ENCODE results near the gene ECEL1.

ECEL1 gene

GRCh38 chr2:232521959-232522622 is 34.5 kb upstream of the ECEL1 start:
- no peak for DNase-seq

- DNase-seq = no peak
These were observed 33.5 kb upstream of the ECEL1 start for GRCh38 chr2:232521098-232521497.

GRCh38 chr2:232520489-232520888 is 32.9 kb upstream of the ECEL1 start:
- DNase-seq = no peak

GRCh38 chr2:232519581-232520438 is 32.2 kb upstream of the ECEL1 start, which contains the start of gene PRSS56:
TSS of gene PRSS56 (plus strand) at chr2:232520388. CDS start at chr2:232520599, 211 bp downstream.
- DNase-seq = no peak

DNA sequence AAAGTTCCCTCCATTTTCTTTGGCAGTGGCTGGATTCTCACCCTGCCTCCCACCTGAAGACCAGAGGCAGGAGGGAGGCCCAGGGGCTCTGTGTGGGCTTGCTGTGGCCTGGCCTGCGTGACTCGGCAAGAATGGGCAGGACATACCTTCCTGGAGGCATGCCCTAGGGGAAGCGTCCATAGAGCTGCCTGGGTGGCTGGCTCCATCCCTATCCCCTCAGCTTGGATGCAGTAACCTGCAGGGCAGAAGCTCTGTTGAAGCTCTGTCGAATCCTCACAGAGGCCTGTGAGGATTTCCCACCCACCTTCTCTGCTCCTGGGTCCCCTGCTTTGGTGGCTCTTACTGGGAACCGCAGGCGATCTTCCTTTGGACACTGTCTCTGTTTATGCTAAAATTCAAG is 31.2 kb upstream of the ECEL1 start:
- DNase-seq = no peak

DNA sequence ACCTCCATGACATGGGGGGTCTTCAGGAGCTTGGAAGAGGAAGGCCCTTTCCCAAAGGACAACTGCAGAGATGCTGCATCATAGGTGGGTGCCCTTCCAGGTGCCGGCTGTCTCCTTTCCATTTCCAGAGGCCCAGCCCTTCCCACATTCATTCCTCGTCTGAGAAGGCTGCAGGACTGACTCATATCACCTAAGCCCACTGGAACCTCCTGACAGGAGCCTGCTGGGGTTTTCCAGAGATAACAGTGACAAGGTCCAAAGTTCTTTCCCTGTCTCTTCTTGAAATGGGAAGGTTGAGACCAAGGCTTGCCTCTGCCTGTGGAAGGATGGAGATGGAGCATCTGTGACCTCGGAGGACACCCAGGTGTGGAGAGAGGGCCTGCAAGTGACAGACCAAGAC is 28.9 kb upstream of the ECEL1 start:
- no peak for DNase-seq

DNA sequence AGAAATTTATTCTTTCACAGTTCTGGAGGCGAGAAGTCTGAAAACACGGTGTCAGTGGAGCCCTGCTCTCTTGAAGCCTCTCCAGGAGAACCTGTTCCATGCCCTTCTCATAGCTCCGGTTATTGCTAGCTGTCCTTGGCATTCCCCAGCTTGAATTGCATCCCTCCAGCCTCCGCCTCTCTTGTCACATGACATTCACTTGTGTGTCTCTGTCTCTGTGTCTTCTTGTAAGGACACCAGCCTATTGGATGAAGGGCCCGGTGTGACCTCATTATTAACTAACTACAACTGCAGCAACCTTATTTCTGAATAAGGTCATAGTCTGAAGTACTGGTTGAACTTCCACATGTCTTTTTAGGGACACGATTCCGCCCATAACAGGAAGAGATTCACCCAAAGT is 28.0 kb upstream of the ECEL1 start:
- no peak for DNase-seq

GRCh38 chr2:232513353-232513752 is 25.7 kb upstream of the ECEL1 start:
- DNase-seq = no peak

- no peak for DNase-seq
These were observed 25.0 kb upstream of the ECEL1 start for GRCh38 chr2:232512602-232513001.

GRCh38 chr2:232511336-232511890 is 23.8 kb upstream of the ECEL1 start:
- no peak for DNase-seq

DNA sequence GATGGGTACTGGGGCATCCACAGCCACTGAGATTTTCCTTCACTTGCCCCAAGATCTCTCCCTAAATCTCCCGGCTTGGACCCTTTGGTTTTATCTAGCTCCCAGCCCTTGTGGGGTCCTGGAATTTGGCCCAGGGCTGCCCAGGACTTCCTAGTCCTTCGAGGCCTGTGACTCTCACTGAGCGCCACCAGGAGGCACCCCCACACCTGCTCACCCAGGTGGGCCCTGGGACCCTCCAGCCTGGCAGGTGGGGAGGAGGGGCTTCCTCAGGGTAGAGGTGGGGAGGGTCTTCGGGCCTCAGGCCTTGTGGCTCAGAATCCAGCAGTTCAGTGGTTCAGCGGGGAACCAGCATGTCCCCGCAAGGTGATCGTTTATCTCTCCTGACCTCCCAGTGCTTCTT is 20.6 kb upstream of the ECEL1 start:
- no peak for DNase-seq

- no peak for DNase-seq
These were observed 19.1 kb upstream of the ECEL1 start for GRCh38 chr2:232506709-232507108.

GRCh38 chr2:232505856-232506255 is 18.2 kb upstream of the ECEL1 start:
- no peak for DNase-seq

DNA sequence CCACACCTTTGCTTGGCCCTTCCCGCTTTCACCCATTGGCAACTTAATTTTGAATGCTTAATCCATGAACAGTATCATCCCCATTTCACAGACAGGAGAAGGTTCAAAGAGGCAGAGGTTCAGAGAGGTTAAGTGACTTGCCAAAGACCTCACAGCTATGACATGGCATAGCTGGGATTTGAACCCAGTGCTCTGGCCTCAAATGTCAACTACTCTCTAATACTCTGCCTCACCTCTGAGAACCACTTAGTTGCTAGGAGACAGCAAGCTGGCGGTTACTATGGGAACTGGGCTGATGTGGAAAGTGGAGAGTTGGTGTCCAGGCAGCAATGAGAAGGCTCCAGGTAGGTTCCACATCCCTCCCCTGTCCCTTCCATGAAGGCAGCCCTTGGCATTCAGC is 16.8 kb upstream of the ECEL1 start:
- no peak for DNase-seq

DNA sequence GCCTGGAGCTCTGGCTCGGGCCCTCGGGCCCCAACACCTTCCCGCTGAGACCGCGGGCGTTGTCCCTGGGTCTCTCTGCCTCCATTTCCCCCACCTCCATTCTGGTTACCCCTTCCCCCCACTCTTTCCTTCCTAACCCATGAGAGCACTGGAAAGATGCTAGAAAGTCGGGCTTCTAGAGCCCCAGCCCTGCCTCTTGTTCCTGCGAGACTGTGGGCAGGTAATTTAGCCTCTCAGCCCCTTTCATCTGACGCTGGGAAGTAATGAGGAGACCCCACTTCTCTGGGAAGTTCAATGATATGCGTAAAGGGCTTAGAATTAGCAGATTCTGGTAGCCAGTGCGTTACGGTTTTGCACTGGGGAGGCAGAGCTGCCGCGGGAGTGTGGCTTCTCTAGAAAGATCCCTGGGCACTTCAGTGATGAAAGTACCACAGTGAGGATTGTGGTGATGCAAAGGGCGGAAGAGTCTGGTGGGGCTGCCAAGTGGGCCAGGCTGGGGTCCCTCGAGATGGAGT is 16.2 kb upstream of the ECEL1 start:
- DNase-seq = no peak

- no peak for DNase-seq
These were observed 15.5 kb upstream of the ECEL1 start for GRCh38 chr2:232502911-232503808.

DNA sequence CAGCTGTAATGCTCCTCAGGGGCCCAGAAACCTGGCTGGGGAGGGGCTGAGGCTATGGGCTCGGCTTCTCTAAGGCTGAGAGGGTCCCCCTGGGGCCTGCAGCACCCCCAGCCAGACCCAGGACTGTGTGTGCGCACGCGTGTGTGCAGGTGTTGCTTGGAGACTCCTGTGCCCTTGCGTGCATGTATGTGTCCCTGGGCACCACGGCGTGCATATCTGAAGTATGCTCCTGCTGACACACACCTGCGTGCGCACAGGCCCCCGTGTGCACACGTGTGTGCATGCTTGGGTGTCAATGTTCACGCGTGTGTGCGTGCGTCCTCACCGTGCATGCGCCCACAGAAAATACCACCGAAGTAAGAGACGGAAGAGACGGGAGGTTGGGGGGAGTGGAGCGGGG is 14.9 kb upstream of the ECEL1 start:
- no peak for DNase-seq

DNA sequence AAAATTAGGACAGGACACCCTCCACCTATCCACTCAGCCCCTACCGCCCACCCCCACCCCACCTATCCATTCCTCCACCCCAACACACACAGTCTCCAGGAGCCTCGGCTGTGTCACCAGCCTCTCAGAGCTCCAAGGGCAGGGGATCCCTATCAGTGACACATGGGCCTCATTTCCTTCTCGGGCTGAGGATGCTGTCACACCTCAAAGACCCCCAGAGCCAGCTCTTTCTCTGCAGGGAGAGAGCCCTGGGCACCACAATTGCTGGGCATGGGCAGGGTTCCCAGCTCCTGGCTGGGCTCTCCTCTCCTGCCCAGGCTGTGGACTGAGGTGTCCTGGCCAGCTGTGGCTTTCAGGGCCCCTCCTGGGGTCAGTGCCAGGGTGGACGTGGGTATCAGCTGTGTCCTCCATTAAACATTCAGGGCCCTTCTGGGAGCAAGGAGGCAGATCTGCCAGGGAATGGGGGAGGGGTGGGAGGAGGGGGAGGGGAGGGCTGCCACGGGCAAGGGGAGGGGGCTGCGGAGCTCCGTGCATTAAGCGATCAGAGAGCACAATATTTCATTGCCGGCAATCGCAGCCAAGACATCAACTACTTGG is 14.3 kb upstream of the ECEL1 start:
- no peak for DNase-seq

GRCh38 chr2:232501331-232501771 is 13.7 kb upstream of the ECEL1 start:
- DNase-seq = no peak

DNA sequence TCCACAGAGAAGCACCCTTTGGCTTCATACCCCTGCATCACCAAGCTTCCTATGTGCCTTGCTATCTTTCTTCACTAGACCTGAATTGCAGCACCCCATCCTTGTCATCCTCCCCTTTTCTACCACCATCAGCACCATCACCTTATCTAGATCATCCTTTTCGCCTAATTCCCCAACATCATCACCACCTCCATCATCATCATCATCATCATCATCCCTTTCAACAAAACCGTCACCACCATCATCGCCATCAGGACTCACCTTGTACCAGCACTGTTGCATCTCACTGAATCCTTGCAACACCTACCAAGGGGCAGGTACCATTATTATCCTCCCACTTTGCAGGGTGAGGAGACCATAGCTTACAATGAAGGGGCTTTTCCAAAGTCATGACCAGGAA is 10.8 kb upstream of the ECEL1 start:
- DNase-seq = no peak

DNA sequence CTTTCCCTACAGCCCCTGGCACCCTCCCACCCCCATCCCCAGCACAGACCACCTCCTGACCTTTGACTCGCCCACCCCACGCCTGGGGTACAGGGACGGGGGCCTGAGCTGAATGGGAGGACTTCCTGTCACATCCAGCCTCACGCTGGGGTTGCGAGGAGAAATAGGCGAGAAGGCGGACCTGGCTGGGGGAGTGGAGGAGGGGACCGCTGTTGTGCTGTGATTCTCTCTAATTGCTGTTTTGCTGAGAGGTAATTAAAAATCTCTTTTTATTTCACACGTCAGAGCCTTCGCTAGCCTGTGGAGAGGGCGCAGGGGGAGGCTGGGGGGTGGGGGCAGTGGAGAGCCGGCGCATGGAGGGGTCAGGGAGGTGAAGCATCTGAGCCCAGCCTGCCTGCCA is 9.7 kb upstream of the ECEL1 start:
- no peak for DNase-seq
